ENCODE measurements around the gene EXOC3L4.

Gene EXOC3L4

DNA sequence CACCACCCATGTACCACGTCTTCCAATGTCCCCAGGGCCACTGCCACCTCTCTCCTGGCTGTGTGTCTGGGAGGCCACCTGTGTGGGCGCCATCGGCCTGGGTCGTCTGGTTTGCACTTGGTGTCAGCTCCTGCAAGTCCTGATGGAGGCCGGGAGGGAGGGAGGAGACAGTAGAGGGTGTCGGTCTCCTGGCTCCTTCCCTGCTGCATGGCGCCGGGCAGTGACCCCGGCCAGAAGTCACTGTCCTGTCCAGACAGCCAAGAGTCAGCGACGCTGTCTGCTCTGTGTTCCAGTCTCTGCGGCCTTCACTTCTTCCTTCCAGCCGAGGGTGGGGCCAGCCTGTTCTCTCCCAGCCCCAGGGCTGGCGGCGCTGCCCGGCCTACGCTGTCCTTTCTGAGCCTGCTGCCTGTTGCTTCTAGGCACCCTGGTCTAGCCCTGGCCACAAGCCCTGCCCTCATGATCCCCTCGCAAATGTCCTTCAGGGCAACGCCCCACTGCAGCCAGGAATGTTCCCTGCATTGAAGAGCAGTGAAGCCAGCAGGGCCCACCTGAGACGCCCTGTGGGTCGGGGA is 23.5 kb upstream of the EXOC3L4 start:
- TF ChIP-seq FEZF1 (tag by site-specific recombination; IDR thresholded peaks at IDR 0.05) (no peak), INSM2 (tag by site-specific recombination; IDR thresholded peaks at IDR 0.05) (no peak), ZNF548 (tag by site-specific recombination; IDR thresholded peaks at IDR 0.05) (no peak), REST (tag by site-specific recombination; IDR thresholded peaks at IDR 0.05) (no peak), ZNF701 (tag by site-specific recombination; IDR thresholded peaks at IDR 0.05) (no peak), ZNF184 (tag by site-specific recombination; IDR thresholded peaks at IDR 0.05) (no peak), SCRT2 (tag by site-specific recombination; IDR thresholded peaks at IDR 0.05) (peak; percentile 21; the same call in 1 of the 2 replicates)
- no peaks in the 10 kb centered on the region for H3K9me3 ChIP-seq (ENCODE audit: control insufficient read depth, insufficient read depth, low read depth, low read length)
- no peaks in the 10 kb centered on the region for H3K36me3 ChIP-seq (ENCODE audit: control insufficient read depth in 2 of 2, insufficient read depth in 1 of 2, low read length in 2 of 2)
- H3K27ac ChIP-seq (ENCODE audit: extremely low read depth, low read depth, low read length), result no peak overlapping the region
- ChIA-PET POLR2A (no interaction called here), CTCF (no interaction called here)
- peaks cover 10% of the 10 kb centered on the region; the same call in 1 of the 2 replicates for H3K4me1 ChIP-seq (ENCODE audit: control insufficient read depth, insufficient read depth, low read length)
- no peak overlapping the region for H3K4me3 ChIP-seq (ENCODE audit: low read depth, low read length)

DNA sequence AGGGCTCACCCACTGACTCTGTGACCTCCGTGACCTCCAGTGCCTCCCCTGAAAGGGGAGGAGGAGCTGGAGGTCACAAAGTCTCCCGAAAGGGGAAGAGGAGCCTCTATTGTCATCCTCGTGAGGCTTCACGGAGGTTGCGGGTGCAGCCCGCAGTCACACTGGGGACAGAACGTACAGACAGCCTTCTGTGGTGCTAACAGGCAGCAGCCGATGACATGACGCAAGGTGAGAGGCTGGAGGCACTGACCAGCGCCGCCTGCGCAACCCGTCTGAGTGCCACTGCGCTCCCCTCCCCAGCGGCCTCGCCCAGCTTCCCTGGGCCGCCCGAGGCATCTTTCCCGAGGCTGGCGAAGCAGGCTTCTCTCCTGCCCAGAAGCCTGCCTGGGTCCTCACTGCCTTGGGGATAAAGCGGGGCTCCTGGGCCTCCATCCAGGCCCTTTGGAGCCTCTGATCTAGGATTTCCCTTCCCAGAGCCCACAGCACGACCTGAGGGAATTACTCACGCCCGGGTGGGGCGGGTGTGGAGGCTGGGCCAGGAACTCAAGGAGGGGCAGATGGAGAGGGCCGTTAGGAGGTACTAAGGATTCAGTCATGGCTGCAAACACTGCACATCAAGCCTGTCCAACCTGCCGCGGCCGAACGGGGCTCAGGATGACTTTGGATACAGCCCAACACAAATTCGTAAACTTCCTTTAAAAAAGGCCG is 22.8 kb upstream of the EXOC3L4 start:
- Histone ChIP-seq H3K4me1 (ENCODE audit: control insufficient read depth, insufficient read depth, low read length) (peaks cover 10% of the 10 kb centered on the region; the same call in 1 of the 2 replicates), H3K9me3 (ENCODE audit: control insufficient read depth, insufficient read depth, low read depth, low read length) (no peaks in the 10 kb centered on the region), H3K27ac (ENCODE audit: extremely low read depth, low read depth, low read length) (no peak overlapping the region), H3K36me3 (ENCODE audit: control insufficient read depth in 2 of 2, insufficient read depth in 1 of 2, low read length in 2 of 2) (no peaks in the 10 kb centered on the region), H3K4me3 (ENCODE audit: low read depth, low read length) (no peak overlapping the region)
- CTCF ChIA-PET, result no interaction called here
- TF ChIP-seq ZNF629 (tag by site-specific recombination; IDR thresholded peaks at IDR 0.05), result no peak
- TF ChIP-seq, protein P1, sequence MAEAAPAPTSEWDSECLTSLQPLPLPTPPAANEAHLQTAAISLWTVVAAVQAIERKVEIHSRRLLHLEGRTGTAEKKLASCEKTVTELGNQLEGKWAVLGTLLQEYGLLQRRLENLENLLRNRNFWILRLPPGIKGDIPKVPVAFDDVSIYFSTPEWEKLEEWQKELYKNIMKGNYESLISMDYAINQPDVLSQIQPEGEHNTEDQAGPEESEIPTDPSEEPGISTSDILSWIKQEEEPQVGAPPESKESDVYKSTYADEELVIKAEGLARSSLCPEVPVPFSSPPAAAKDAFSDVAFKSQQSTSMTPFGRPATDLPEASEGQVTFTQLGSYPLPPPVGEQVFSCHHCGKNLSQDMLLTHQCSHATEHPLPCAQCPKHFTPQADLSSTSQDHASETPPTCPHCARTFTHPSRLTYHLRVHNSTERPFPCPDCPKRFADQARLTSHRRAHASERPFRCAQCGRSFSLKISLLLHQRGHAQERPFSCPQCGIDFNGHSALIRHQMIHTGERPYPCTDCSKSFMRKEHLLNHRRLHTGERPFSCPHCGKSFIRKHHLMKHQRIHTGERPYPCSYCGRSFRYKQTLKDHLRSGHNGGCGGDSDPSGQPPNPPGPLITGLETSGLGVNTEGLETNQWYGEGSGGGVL (tag by site-specific recombination; IDR thresholded peaks at IDR 0.05), result no peak
- no peak for TF ChIP-seq BCL11B (tag by site-specific recombination; IDR thresholded peaks at IDR 0.05; ENCODE audit: low read depth)
- TF ChIP-seq ZNF449 (tag by site-specific recombination; IDR thresholded peaks at IDR 0.05), result peak; percentile 37; the same call in 1 of the 2 replicates
- peak; percentile 90 for TF ChIP-seq KLF1 (tag by site-specific recombination; IDR thresholded peaks at IDR 0.05)
- POLR2A ChIA-PET, result no interaction called here
